ENCODE measurements around the gene CDH4.

The CDH4 gene

DNA sequence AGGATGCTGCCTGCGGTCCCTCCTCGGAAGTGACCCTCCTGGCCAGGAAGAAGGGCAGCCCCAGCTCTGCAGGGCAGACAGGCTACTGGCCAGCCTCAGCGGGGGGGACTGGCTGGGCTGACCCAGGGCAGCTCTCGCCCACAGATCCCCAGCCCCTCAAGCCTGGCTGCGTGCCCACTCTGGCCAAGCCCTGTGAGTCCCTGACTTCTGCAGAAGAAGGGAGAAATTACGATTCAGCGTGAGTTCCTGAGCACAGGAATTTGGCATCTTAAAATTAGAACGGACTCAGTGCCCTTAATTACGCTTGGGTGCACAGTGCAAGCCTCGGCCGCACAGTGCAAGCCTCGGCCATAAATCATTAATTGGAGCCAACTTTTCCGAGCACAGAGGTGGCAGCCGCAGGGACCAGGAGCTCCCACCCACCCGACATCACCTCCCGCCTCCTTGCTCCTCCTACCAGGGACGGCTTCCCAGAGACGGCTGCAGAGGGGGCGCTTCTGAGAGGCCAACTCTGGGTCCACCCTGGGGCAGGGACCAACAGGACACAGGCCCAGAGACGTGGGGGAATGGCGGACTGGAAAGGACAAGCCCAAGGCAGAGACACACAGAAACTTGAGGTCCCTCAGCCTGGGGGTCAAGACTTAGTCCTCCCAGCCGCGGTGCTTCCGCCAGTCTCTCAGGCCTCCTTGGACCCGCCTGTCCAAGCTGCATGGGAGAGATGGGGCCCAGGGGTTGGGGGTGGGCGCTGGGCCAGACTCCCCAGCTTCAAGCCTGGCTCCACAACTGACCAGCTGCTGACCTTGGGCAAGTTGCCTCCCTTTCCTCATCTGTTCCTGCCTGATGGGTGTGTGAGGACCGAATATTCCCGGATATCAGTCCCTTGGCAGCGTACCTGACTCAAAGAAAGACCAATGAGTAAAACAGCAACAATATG lies 648.2 kb downstream of the CDH4 start:
- Histone ChIP-seq H3K9me3 (ENCODE audit: control insufficient read depth, insufficient read depth, low read depth, low read length) (no peaks in the 10 kb centered on the region), H3K27ac (ENCODE audit: extremely low read depth, low read depth, low read length) (no peak overlapping the region), H3K4me3 (ENCODE audit: low read depth, low read length) (no peak overlapping the region), H3K36me3 (ENCODE audit: control insufficient read depth in 2 of 2, insufficient read depth in 1 of 2, low read length in 2 of 2) (no peaks in the 10 kb centered on the region), H3K4me1 (ENCODE audit: control insufficient read depth, insufficient read depth, low read length) (no peaks in the 10 kb centered on the region)
- CTCF ChIA-PET: no interaction called here
- TF ChIP-seq ZNF132 (tag by site-specific recombination; IDR thresholded peaks at IDR 0.05; ENCODE audit: borderline replicate concordance): no peak
- TF ChIP-seq, protein P1, sequence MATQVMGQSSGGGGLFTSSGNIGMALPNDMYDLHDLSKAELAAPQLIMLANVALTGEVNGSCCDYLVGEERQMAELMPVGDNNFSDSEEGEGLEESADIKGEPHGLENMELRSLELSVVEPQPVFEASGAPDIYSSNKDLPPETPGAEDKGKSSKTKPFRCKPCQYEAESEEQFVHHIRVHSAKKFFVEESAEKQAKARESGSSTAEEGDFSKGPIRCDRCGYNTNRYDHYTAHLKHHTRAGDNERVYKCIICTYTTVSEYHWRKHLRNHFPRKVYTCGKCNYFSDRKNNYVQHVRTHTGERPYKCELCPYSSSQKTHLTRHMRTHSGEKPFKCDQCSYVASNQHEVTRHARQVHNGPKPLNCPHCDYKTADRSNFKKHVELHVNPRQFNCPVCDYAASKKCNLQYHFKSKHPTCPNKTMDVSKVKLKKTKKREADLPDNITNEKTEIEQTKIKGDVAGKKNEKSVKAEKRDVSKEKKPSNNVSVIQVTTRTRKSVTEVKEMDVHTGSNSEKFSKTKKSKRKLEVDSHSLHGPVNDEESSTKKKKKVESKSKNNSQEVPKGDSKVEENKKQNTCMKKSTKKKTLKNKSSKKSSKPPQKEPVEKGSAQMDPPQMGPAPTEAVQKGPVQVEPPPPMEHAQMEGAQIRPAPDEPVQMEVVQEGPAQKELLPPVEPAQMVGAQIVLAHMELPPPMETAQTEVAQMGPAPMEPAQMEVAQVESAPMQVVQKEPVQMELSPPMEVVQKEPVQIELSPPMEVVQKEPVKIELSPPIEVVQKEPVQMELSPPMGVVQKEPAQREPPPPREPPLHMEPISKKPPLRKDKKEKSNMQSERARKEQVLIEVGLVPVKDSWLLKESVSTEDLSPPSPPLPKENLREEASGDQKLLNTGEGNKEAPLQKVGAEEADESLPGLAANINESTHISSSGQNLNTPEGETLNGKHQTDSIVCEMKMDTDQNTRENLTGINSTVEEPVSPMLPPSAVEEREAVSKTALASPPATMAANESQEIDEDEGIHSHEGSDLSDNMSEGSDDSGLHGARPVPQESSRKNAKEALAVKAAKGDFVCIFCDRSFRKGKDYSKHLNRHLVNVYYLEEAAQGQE (tag by site-specific recombination; IDR thresholded peaks at IDR 0.05): no peak
- TF ChIP-seq ZNF560 (tag by site-specific recombination; IDR thresholded peaks at IDR 0.05; ENCODE audit: borderline replicate concordance): no peak
- no peak for TF ChIP-seq ZBTB17 (tag by site-specific recombination; IDR thresholded peaks at IDR 0.05)
- TF ChIP-seq GLI4 (tag by site-specific recombination; IDR thresholded peaks at IDR 0.05): no peak
- TF ChIP-seq, protein P2, sequence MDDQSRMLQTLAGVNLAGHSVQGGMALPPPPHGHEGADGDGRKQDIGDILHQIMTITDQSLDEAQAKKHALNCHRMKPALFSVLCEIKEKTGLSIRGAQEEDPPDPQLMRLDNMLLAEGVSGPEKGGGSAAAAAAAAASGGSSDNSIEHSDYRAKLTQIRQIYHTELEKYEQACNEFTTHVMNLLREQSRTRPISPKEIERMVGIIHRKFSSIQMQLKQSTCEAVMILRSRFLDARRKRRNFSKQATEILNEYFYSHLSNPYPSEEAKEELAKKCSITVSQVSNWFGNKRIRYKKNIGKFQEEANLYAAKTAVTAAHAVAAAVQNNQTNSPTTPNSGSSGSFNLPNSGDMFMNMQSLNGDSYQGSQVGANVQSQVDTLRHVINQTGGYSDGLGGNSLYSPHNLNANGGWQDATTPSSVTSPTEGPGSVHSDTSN (CRISPR knock-in tag; IDR thresholded peaks at IDR 0.05): no peak
- no peak for TF ChIP-seq YY2 (tag by site-specific recombination; IDR thresholded peaks at IDR 0.05)
- TF ChIP-seq, protein P3, sequence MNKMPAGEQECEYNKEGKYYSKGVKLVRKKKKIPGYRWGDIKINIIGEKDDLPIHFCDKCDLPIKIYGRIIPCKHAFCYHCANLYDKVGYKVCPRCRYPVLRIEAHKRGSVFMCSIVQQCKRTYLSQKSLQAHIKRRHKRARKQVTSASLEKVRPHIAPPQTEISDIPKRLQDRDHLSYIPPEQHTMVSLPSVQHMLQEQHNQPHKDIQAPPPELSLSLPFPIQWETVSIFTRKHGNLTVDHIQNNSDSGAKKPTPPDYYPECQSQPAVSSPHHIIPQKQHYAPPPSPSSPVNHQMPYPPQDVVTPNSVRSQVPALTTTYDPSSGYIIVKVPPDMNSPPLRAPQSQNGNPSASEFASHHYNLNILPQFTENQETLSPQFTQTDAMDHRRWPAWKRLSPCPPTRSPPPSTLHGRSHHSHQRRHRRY (tag by site-specific recombination; IDR thresholded peaks at IDR 0.05): no peak
- no peak for TF ChIP-seq ZNF514 (tag by site-specific recombination; IDR thresholded peaks at IDR 0.05)
- TF ChIP-seq ZNF324 (tag by site-specific recombination; IDR thresholded peaks at IDR 0.05): no peak
- no peak for TF ChIP-seq ZNF830 (tag by site-specific recombination; IDR thresholded peaks at IDR 0.05; ENCODE audit: low read depth)
- no peak for TF ChIP-seq ZNF23 (tag by site-specific recombination; IDR thresholded peaks at IDR 0.05; ENCODE audit: borderline replicate concordance)
- no peak for TF ChIP-seq ZNF548 (tag by site-specific recombination; IDR thresholded peaks at IDR 0.05)
- no peak for TF ChIP-seq ZNF155 (tag by site-specific recombination; IDR thresholded peaks at IDR 0.05)
- no peak for TF ChIP-seq ZNF837 (tag by site-specific recombination; IDR thresholded peaks at IDR 0.05)
- TF ChIP-seq, protein P4, sequence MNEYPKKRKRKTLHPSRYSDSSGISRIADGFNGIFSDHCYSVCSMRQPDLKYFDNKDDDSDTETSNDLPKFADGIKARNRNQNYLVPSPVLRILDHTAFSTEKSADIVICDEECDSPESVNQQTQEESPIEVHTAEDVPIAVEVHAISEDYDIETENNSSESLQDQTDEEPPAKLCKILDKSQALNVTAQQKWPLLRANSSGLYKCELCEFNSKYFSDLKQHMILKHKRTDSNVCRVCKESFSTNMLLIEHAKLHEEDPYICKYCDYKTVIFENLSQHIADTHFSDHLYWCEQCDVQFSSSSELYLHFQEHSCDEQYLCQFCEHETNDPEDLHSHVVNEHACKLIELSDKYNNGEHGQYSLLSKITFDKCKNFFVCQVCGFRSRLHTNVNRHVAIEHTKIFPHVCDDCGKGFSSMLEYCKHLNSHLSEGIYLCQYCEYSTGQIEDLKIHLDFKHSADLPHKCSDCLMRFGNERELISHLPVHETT (tag by site-specific recombination; IDR thresholded peaks at IDR 0.05): no peak
- POLR2A ChIA-PET: no interaction called here

DNA sequence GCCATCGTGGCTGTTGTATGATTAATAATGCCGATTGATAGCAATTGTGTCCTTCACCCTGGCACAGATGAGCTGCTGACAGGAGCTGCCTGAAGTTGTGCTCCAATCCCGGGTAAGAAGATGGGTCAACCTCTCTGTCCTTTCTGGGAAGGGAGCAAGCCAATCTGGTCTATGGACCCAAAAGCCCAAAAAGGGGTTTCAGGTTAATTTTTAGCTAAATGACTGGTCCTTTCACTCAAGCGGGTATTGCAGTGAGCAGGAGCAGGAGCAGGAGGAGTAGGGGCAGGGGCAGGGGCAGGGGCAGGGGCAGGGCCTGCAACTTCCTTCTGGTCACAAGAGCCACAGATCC lies 648.9 kb downstream of the CDH4 start:
- H3K36me3 ChIP-seq (ENCODE audit: control insufficient read depth in 2 of 2, insufficient read depth in 1 of 2, low read length in 2 of 2): no peaks in the 10 kb centered on the region
- POLR2A ChIA-PET: no interaction called here
- CTCF ChIA-PET: interaction anchor here (0.6 kb wide), 1 partner anchor 122 kb away, joined by 3 read pairs; no protein-coding TSS in a partner anchor
- no peaks in the 10 kb centered on the region for H3K4me1 ChIP-seq (ENCODE audit: control insufficient read depth, insufficient read depth, low read length)
- H3K9me3 ChIP-seq (ENCODE audit: control insufficient read depth, insufficient read depth, low read depth, low read length): no peaks in the 10 kb centered on the region
- H3K4me3 ChIP-seq (ENCODE audit: low read depth, low read length): no peak overlapping the region
- no peak overlapping the region for H3K27ac ChIP-seq (ENCODE audit: extremely low read depth, low read depth, low read length)
- no peak for TF ChIP-seq ZNF433 (tag by site-specific recombination; IDR thresholded peaks at IDR 0.05; ENCODE audit: low read depth)
- TF ChIP-seq HOXD13 (CRISPR knock-in tag; IDR thresholded peaks at IDR 0.05; ENCODE audit: borderline replicate concordance): no peak
- TF ChIP-seq TRIM28 (IDR thresholded peaks at IDR 0.05; ENCODE audit: borderline replicate concordance, low read length): no peak
- TF ChIP-seq ZNF544 (tag by site-specific recombination; IDR thresholded peaks at IDR 0.05): no peak
- TF ChIP-seq KLF1 (tag by site-specific recombination; IDR thresholded peaks at IDR 0.05): no peak
- TF ChIP-seq ZNF843 (tag by site-specific recombination; IDR thresholded peaks at IDR 0.05): no peak
- TF ChIP-seq, protein P5, sequence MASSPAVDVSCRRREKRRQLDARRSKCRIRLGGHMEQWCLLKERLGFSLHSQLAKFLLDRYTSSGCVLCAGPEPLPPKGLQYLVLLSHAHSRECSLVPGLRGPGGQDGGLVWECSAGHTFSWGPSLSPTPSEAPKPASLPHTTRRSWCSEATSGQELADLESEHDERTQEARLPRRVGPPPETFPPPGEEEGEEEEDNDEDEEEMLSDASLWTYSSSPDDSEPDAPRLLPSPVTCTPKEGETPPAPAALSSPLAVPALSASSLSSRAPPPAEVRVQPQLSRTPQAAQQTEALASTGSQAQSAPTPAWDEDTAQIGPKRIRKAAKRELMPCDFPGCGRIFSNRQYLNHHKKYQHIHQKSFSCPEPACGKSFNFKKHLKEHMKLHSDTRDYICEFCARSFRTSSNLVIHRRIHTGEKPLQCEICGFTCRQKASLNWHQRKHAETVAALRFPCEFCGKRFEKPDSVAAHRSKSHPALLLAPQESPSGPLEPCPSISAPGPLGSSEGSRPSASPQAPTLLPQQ (tag by site-specific recombination; IDR thresholded peaks at IDR 0.05): no peak
- TF ChIP-seq, protein P6, sequence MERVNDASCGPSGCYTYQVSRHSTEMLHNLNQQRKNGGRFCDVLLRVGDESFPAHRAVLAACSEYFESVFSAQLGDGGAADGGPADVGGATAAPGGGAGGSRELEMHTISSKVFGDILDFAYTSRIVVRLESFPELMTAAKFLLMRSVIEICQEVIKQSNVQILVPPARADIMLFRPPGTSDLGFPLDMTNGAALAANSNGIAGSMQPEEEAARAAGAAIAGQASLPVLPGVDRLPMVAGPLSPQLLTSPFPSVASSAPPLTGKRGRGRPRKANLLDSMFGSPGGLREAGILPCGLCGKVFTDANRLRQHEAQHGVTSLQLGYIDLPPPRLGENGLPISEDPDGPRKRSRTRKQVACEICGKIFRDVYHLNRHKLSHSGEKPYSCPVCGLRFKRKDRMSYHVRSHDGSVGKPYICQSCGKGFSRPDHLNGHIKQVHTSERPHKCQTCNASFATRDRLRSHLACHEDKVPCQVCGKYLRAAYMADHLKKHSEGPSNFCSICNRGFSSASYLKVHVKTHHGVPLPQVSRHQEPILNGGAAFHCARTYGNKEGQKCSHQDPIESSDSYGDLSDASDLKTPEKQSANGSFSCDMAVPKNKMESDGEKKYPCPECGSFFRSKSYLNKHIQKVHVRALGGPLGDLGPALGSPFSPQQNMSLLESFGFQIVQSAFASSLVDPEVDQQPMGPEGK (tag by site-specific recombination; IDR thresholded peaks at IDR 0.05): no peak
- no peak for TF ChIP-seq ZNF221 (tag by site-specific recombination; IDR thresholded peaks at IDR 0.05; ENCODE audit: borderline replicate concordance)
